AG10803 (cell line): ENCODE results near the gene SYVN1.

Experiments
- DNase-seq: peaks from one replicate; pipeline ENCODE4 v3.0.0; 2010; ENCODE audit warnings: low read depth
- H3K4me3 ChIP-seq: 2 replicates; pipeline ENCODE4 v1.5.1; 2011; ENCODE audit warnings: mild to moderate bottlenecking, low read length, control low read depth
- CTCF ChIP-seq: conservative IDR thresholded peaks from 2 replicates; pipeline ENCODE4 v1.5.1; 2011; ENCODE audit warnings: mild to moderate bottlenecking, low read length, control low read depth, inconsistent platforms

Gene SYVN1

GRCh38 chr11:65113361-65113756, 21.0 kb downstream of the SYVN1 start:
- no peak for TF ChIP-seq CTCF
- no peak for DNase-seq
- H3K4me3 ChIP-seq: peak overlapping the region; percentile 54

GRCh38 chr11:65112546-65113360, 21.6 kb downstream of the SYVN1 start:
- no peak for DNase-seq
- peak overlapping the region; percentile 54 for H3K4me3 ChIP-seq
- peak; percentile 46 for TF ChIP-seq CTCF

- peak; percentile 84 for DNase-seq
- TF ChIP-seq CTCF: no peak
Measured at GRCh38 chr11:65111744-65112545, 22.4 kb downstream of the SYVN1 start, which contains the start of gene TM7SF2. TSS of gene TM7SF2 (plus strand) at chr11:65111872. CDS start at chr11:65112016, 144 bp downstream.

GRCh38 chr11:65111159-65111743, 23.1 kb downstream of the SYVN1 start:
- no peak overlapping the region for H3K4me3 ChIP-seq
- DNase-seq: no peak
- no peak for TF ChIP-seq CTCF

More at GRCh38 chr11:65111744-65112545, 22.4 kb downstream of the SYVN1 start, which contains the start of gene TM7SF2:
- peak within 1 kb of the TSS; percentile 54 for H3K4me3 ChIP-seq

GRCh38 chr11:65110354-65110861, 23.9 kb downstream of the SYVN1 start:
- DNase-seq: peak; percentile 73
- peak; percentile 94 for TF ChIP-seq CTCF
- no peak overlapping the region for H3K4me3 ChIP-seq

- no peak for DNase-seq
- no peak for TF ChIP-seq CTCF
- no peak overlapping the region for H3K4me3 ChIP-seq
Measured at GRCh38 chr11:65109231-65110198, 24.8 kb downstream of the SYVN1 start.
